DLD1 (cell line): Measurements from ENCODE around the gene TAAR2.
"Not testable (repeated sequence)": the region's sequence is repeated elsewhere in the genome, so short reads cannot be mapped to it uniquely, and the experiment has no call there.

Experiments used
- in situ Hi-C: cut with HindIII; loops from 2 replicates; pipeline ENCODE4 v1.10.0; 2017; ENCODE audit warnings: low sequenced_read_pairs

TAAR2 gene

GRCh38 chr6:132624175-132624574, at the start of gene TAAR2:
TSS of gene TAAR2 (minus strand) at chr6:132624275. CDS start at chr6:132624275, 0 bp downstream.
- in situ Hi-C loops: no loop called here

GRCh38 chr6:132673376-132674094, 49.5 kb upstream of the TAAR2 start:
- in situ Hi-C loops: no loop called here

- in situ Hi-C loops: no loop called here
These were observed 47.2 kb upstream of the TAAR2 start for GRCh38 chr6:132671295-132671694.

GRCh38 chr6:132669690-132670291, 45.7 kb upstream of the TAAR2 start:
- in situ Hi-C loops: no loop called here

- in situ Hi-C loops: no loop called here
These were observed 42.0 kb upstream of the TAAR2 start for GRCh38 chr6:132666118-132666517.

- in situ Hi-C loops: no loop called here
These were observed 40.4 kb upstream of the TAAR2 start for GRCh38 chr6:132664309-132665034.

- in situ Hi-C loops: no loop called here
These were observed 39.6 kb upstream of the TAAR2 start for GRCh38 chr6:132663661-132664060.

- in situ Hi-C loops: no loop called here
These were observed 37.8 kb upstream of the TAAR2 start for GRCh38 chr6:132661906-132662305.

- in situ Hi-C loops: no loop called here
These were observed 35.0 kb upstream of the TAAR2 start, which contains the start of gene TAAR1 for GRCh38 chr6:132659082-132659481. TSS of gene TAAR1 (minus strand) at chr6:132659182. CDS start at chr6:132646003, 13,179 bp downstream.

GRCh38 chr6:132651062-132651461, 27.0 kb upstream of the TAAR2 start:
- in situ Hi-C loops: no loop called here

- in situ Hi-C loops: no loop called here
These were observed 26.4 kb upstream of the TAAR2 start for GRCh38 chr6:132650429-132650828.

- in situ Hi-C loops: no loop called here
These were observed 24.8 kb upstream of the TAAR2 start for GRCh38 chr6:132648828-132649227.

- in situ Hi-C loops: no loop called here
These were observed 24.3 kb upstream of the TAAR2 start for GRCh38 chr6:132648356-132648755.

GRCh38 chr6:132643547-132643946, 19.5 kb upstream of the TAAR2 start:
- in situ Hi-C loops: no loop called here

GRCh38 chr6:132637135-132637534, 13.1 kb upstream of the TAAR2 start:
- in situ Hi-C loops: not testable (repeated sequence)

GRCh38 chr6:132635906-132636305, 11.8 kb upstream of the TAAR2 start:
- in situ Hi-C loops: not testable (repeated sequence)

GRCh38 chr6:132635288-132635687, 11.2 kb upstream of the TAAR2 start:
- in situ Hi-C loops: not testable (repeated sequence)

- in situ Hi-C loops: no loop called here
These were observed 10.7 kb upstream of the TAAR2 start for GRCh38 chr6:132634796-132635195.

GRCh38 chr6:132633362-132633761, 9.3 kb upstream of the TAAR2 start:
- in situ Hi-C loops: no loop called here

GRCh38 chr6:132623106-132623845, 799 bp downstream of the TAAR2 start:
- in situ Hi-C loops: no loop called here

- in situ Hi-C loops: no loop called here
These were observed 7.4 kb downstream of the TAAR2 start for GRCh38 chr6:132616677-132617076.
